ENCODE data around the gene CEND1.

The CEND1 gene

DNA sequence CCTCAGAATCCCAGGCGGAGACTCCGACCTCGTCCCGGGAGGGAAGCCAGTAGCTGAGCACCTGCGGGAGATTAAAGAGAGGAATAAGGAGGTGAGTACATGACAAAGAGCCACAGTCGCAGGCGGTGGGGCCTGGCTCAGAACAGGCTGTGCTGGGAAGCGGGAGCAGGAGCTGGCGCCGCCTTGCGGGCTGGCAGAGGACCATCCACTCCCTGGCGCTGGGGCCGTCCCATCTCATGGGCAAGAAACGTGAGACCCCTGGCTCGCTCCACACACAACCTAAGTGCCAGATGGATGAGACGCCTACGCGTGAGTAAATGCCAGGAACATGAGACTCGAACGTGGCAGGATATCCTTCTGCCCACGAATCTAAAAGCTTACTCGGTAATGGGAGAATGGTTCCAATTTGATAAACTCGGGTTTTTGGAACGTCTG is 6.3 kb downstream of the CEND1 start:
- TF ChIP-seq, protein P1, sequence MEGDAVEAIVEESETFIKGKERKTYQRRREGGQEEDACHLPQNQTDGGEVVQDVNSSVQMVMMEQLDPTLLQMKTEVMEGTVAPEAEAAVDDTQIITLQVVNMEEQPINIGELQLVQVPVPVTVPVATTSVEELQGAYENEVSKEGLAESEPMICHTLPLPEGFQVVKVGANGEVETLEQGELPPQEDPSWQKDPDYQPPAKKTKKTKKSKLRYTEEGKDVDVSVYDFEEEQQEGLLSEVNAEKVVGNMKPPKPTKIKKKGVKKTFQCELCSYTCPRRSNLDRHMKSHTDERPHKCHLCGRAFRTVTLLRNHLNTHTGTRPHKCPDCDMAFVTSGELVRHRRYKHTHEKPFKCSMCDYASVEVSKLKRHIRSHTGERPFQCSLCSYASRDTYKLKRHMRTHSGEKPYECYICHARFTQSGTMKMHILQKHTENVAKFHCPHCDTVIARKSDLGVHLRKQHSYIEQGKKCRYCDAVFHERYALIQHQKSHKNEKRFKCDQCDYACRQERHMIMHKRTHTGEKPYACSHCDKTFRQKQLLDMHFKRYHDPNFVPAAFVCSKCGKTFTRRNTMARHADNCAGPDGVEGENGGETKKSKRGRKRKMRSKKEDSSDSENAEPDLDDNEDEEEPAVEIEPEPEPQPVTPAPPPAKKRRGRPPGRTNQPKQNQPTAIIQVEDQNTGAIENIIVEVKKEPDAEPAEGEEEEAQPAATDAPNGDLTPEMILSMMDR (conservative IDR thresholded peaks at IDR 0.05; ENCODE audit: low read length) = no peak
- no peak for TF ChIP-seq EZH2phosphoT487 (IDR thresholded peaks at IDR 0.05; ENCODE audit: borderline replicate concordance)
- H3K4me2 ChIP-seq (ENCODE audit: low read depth, low read length, poor library complexity, severe bottlenecking) = no peak overlapping the region

DNA sequence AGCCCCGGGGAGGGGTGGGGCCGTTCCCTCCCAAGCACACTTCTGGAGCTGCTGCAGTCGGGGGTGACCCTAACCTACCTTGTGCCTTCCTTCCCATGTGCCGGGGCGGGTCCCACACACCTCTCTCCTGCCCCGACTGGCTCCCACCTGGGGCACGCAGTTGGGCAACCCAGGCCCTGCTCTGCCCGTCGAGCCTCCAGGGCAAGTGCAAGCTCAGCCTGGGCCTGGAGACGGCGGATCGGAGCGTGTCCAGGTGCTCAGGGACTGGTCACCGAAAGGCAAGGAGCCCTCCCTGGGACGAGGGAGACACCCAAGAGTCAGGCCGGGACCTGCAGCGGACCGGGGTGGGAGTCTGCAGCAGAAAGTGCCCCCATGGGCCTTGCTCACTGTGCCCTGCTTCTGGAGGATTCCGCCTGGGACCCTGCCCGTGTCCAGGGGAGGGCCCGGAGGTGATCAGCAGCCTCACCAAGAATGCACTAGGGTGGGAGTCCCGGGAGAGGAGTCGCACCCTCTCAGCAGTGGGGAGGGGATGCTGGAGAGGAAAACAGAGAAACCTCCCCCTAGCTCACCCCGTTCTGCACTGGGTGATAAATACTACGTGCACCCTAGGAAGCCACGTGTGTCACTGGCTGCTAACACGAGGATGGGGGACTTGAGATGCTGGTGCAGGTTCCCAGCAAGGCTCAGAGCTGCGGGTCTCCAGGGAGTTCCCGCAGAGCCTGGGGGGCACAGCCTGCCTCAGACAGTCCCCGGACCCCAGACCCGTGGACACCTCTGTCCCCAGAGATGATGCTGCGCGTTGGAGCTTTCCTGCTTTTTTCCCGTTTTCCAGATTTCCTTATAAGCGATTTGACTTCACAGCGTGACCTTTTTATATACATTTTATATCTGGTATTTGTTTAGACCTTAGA is 7.4 kb downstream of the CEND1 start:
- peaks cover 10% of the 10 kb centered on the region for H4K20me1 ChIP-seq (ENCODE audit: insufficient read depth, low read length, poor library complexity, severe bottlenecking)
- peaks cover 12% of the 10 kb centered on the region for H3K4me1 ChIP-seq (ENCODE audit: insufficient read depth, low read length, poor library complexity, severe bottlenecking)
- no peaks in the 10 kb centered on the region for H3K27me3 ChIP-seq (ENCODE audit: insufficient read depth, low read length, poor library complexity, severe bottlenecking)
- H3K9ac ChIP-seq (ENCODE audit: low read depth, low read length, poor library complexity, severe bottlenecking) = no peak overlapping the region
- no peaks in the 10 kb centered on the region for H3K9me3 ChIP-seq (ENCODE audit: insufficient read depth, low read depth, low read length)
- no peak overlapping the region for H2AFZ ChIP-seq (ENCODE audit: low read length)
- H3K36me3 ChIP-seq (ENCODE audit: insufficient read depth, low read length) = no peaks in the 10 kb centered on the region
- peaks cover 19% of the 10 kb centered on the region for H3K79me2 ChIP-seq (ENCODE audit: insufficient read depth, low read length)
- no peak overlapping the region for H3K4me3 ChIP-seq (ENCODE audit: low read length, poor library complexity, severe bottlenecking)
- H3K9me2 ChIP-seq (replicated peaks; ENCODE audit: low read depth, low read length) = no peaks in the 10 kb centered on the region
- no peaks in the 10 kb centered on the region for H3F3A ChIP-seq (ENCODE audit: low read depth)
- H3K4me2 ChIP-seq (ENCODE audit: low read depth, low read length, poor library complexity, severe bottlenecking) = no peak overlapping the region
- no peak for TF ChIP-seq EZH2phosphoT487 (IDR thresholded peaks at IDR 0.05; ENCODE audit: borderline replicate concordance)
- TF ChIP-seq, protein P1 (conservative IDR thresholded peaks at IDR 0.05; ENCODE audit: low read length) = no peak

More for the DNA sequence above, 6.3 kb downstream of the CEND1 start:
- Histone ChIP-seq H3K79me2 (ENCODE audit: insufficient read depth, low read length) (peaks cover 9% of the 10 kb centered on the region; the same call in 1 of the 2 replicates), H3K4me1 (ENCODE audit: insufficient read depth, low read length, poor library complexity, severe bottlenecking) (peaks cover 6% of the 10 kb centered on the region), H2AFZ (ENCODE audit: low read length) (no peak overlapping the region), H3K27me3 (ENCODE audit: insufficient read depth, low read length, poor library complexity, severe bottlenecking) (no peaks in the 10 kb centered on the region), H3K9ac (ENCODE audit: low read depth, low read length, poor library complexity, severe bottlenecking) (no peak overlapping the region), H4K20me1 (ENCODE audit: insufficient read depth, low read length, poor library complexity, severe bottlenecking) (peaks cover 6% of the 10 kb centered on the region), H3K9me3 (ENCODE audit: insufficient read depth, low read depth, low read length) (no peaks in the 10 kb centered on the region), H3K9me2 (replicated peaks; ENCODE audit: low read depth, low read length) (no peaks in the 10 kb centered on the region), H3K36me3 (ENCODE audit: insufficient read depth, low read length) (no peaks in the 10 kb centered on the region), H3K4me3 (ENCODE audit: low read length, poor library complexity, severe bottlenecking) (no peak overlapping the region), H3F3A (ENCODE audit: low read depth) (no peaks in the 10 kb centered on the region)

DNA sequence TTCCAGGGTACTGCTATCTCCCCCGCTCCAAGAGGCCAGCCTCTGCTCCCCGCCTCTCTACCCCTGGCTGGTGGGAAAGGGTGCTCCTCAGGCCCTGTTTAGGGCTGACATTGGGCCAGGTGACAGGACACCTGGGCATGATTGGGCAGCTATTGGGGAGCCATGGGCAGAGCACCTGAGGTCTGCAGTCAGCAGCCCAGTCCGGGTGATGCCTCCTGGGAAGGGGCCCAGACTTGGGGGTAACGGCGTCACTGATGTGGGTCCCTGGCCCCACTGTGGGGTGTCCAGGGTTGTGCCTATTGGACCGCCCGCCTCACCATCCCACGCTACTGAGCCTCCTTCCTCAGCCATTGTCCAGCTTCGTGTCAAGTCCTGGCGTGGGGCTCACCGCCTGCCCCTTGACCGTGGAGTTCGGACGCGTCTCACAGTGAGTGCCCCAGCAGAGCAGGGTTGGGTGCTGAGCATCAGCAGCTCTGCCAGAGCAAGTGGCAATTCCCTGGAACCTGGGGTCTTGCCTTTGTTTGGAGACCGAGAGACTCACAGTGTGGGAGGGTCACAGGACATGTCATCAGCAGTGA is 9.8 kb downstream of the CEND1 start:
- no peaks in the 10 kb centered on the region for H3K9me2 ChIP-seq (replicated peaks; ENCODE audit: low read depth, low read length)
- H3F3A ChIP-seq (ENCODE audit: low read depth) = no peaks in the 10 kb centered on the region
- no peaks in the 10 kb centered on the region for H3K36me3 ChIP-seq (ENCODE audit: insufficient read depth, low read length)
- H3K9ac ChIP-seq (ENCODE audit: low read depth, low read length, poor library complexity, severe bottlenecking) = no peak overlapping the region
- H3K9me3 ChIP-seq (ENCODE audit: insufficient read depth, low read depth, low read length) = no peaks in the 10 kb centered on the region
- H3K79me2 ChIP-seq (ENCODE audit: insufficient read depth, low read length) = peaks cover 39% of the 10 kb centered on the region
- H2AFZ ChIP-seq (ENCODE audit: low read length) = no peak overlapping the region
- H3K4me1 ChIP-seq (ENCODE audit: insufficient read depth, low read length, poor library complexity, severe bottlenecking) = peaks cover 19% of the 10 kb centered on the region
- peaks cover 29% of the 10 kb centered on the region for H4K20me1 ChIP-seq (ENCODE audit: insufficient read depth, low read length, poor library complexity, severe bottlenecking)
- H3K4me3 ChIP-seq (ENCODE audit: low read length, poor library complexity, severe bottlenecking) = no peak overlapping the region
- no peak overlapping the region for H3K4me2 ChIP-seq (ENCODE audit: low read depth, low read length, poor library complexity, severe bottlenecking)
- H3K27me3 ChIP-seq (ENCODE audit: insufficient read depth, low read length, poor library complexity, severe bottlenecking) = no peaks in the 10 kb centered on the region
- TF ChIP-seq EZH2phosphoT487 (IDR thresholded peaks at IDR 0.05; ENCODE audit: borderline replicate concordance) = no peak
- TF ChIP-seq, protein P1 (conservative IDR thresholded peaks at IDR 0.05; ENCODE audit: low read length) = no peak

Measured in Loucy (cell line).